Psoas muscle (tissue), 8 donors: ENCODE measurements around the gene PDE8B. TPM values are rescaled to one million over a fixed set of nuclear protein-coding genes. Genes with fewer than 3 reads are reported as not detected.

Experiments
- ATAC-seq, 4 donors: fragments of 200-7000 bp; cut with Tn5 transposase; one replicate each; pipeline ENCODE4 v1.9.1; 2020; ENCODE audit warnings: moderate library complexity in 3 of 4, mild to moderate bottlenecking in 2 of 4
- DNase-seq, 2 donors: peaks; one replicate each; pipeline ENCODE4 v3.0.0-alpha.2; 2020
- H3K27ac ChIP-seq: fragments of 200-600 bp; one replicate; pipeline ENCODE4 v1.8.0; 2022
- H3K27me3 ChIP-seq, 3 donors: fragments of 200-600 bp in 1 of 3; one replicate each; pipeline versions ENCODE4 v1.6.1 to v1.8.0; 2013 to 2022; ENCODE audit warnings: low read length in 2 of 3, mild to moderate bottlenecking in 2 of 3, moderate library complexity in 1 of 3; ENCODE audit not compliant: insufficient read depth in 3 of 3
- H3K36me3 ChIP-seq, 2 donors: fragments of 200-600 bp in 1 of 2; one replicate each; pipeline versions ENCODE4 v1.6.1 to v1.8.0; 2013 to 2022; ENCODE audit warnings: low read depth in 1 of 2, mild to moderate bottlenecking in 1 of 2, moderate library complexity in 1 of 2; ENCODE audit not compliant: insufficient read depth in 1 of 2
- H3K4me1 ChIP-seq: fragments of 200-600 bp; one replicate; pipeline ENCODE4 v1.8.0; 2022
- H3K4me3 ChIP-seq: fragments of 200-600 bp; one replicate; pipeline ENCODE4 v1.8.0; 2022; ENCODE audit warnings: mild to moderate bottlenecking
- H3K9me3 ChIP-seq: fragments of 200-600 bp; one replicate; pipeline ENCODE4 v1.8.0; 2022
- CTCF ChIP-seq: fragments of 200-600 bp; IDR thresholded peaks from one replicate; pipeline ENCODE4 v1.8.0; 2022; ENCODE audit warnings: antibody characterized with exemption
- WGBS, 3 donors: extraction: QIAGEN DNeasy Blood & Tissue Kit; methylation state at CpG; one replicate each; pipeline versions ENCODE4 v1.1.6 to v1.1.7; 2013; 5-methylcytosine and 5-hydroxymethylcytosine counted together
- intact Hi-C, 2 donors: fragments of 100-400 bp; cut with DNase I; formaldehyde crosslinking; loops; one replicate each; pipeline versions ENCODE4 v1.11.0 to v1.14.2; 2022
- polyA plus RNA-seq, 3 donors: library from polyadenylated mRNA; stranded (reverse); fragments of 200-250 nt; gene quantifications; one replicate each; pipeline ENCODE4 v1.2.3, GENCODE V29; 2013
- total RNA-seq, 4 donors: library from RNA; stranded (reverse); fragmentation: NEBNext Ultra II Directional in 2 of 4; extraction: Animal tissue kit (Norgen Biotek cat#: 25700) in 2 of 4; gene quantifications; one replicate each; pipeline versions ENCODE4 v1.2.1 to v1.2.4, GENCODE V29; 2021 to 2023
- donor health status: healthy with polysubstance abuse.
- donor health status: DM: no; HTN: no; CAD: no; lungs with moderate emphysema.
- donor health status: Bipolar disorder and iron deficiency.
- donor health status: healthy.
- donor health status: DM: yes; HTN: yes; CAD: no.
- donor health status: DM: no; HTN: no; CAD: no.
- donor health status: DM: no; HTN: no; CAD: no.
- donor health status: DM: yes; HTN: yes; CAD: no.

The PDE8B gene
- total and polyA plus RNA-seq, 7 donors = 0.12 to 2.9 (median 0.46) TPM

GRCh38 chr5:77326986-77327734 lies 116.7 kb downstream of the PDE8B start:
- WGBS, 3 donors = 75 to 85% (median 76%) methylated on average over 5 of the region's 5 CpGs

DNA sequence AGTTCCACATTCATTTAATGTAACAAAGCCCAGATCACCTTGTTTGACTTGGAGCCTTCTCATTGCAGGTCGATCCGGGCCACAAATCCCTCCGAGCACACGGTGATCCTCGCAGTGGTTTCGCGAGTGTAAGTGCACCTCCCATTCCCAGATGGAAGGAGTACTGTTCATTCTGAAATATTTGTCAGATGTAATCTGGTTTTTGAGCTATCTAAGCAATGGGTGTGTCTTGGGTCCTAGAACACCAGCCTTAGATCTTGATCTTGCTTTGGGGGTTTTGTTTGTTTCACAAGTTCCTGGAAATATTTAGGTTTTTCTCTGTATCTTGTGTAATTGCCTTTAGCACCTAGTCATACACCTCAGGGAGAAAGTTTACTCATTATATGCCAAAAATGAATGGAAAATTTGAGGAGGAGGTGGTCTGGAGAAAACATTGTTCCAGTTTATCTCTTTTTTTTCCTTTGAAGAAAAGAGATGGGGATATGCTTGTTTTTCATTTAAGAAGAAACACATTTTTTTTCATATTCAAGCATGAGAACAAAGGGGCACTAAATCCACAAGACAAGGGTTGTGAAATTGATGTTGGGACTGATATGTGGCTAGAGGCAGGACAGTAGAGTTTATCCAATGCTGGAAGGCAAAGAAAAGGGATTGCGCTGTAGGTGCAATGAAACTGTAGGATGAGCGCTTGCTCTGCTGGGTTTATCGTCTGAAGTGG lies 118.6 kb downstream of the PDE8B start:
- Histone ChIP-seq H3K4me3 (no peak overlapping the region), H3K9me3 (no peaks in the 10 kb centered on the region), H3K4me1 (no peaks in the 10 kb centered on the region), H3K27ac (no peak overlapping the region), H3K36me3 (no peaks in the 10 kb centered on the region), H3K27me3 (no peaks in the 10 kb centered on the region)
- DNase-seq (no peak), ATAC-seq (no peak)
- WGBS, 3 donors = 82 to 84% (median 82%) methylated on average over 10 of the region's 10 CpGs
- intact Hi-C loops = no loop called here
- TF ChIP-seq CTCF = no peak

More at GRCh38 chr5:77326986-77327734, 116.7 kb downstream of the PDE8B start:
- Histone ChIP-seq H3K4me3 (no peak overlapping the region), H3K27me3 (peaks cover 0 to 2% (median 0%) of the 10 kb centered on the region in 3 donors), H3K27ac (no peak overlapping the region), H3K36me3 (no peaks in the 10 kb centered on the region), H3K4me1 (no peaks in the 10 kb centered on the region), H3K9me3 (no peaks in the 10 kb centered on the region)
- no peak for TF ChIP-seq CTCF
- intact Hi-C loops = no loop called here
- ATAC-seq (no peak), DNase-seq (no peak)

- Histone ChIP-seq H3K4me3 (no peak overlapping the region), H3K27me3 (no peaks in the 10 kb centered on the region), H3K36me3 (no peaks in the 10 kb centered on the region), H3K4me1 (no peaks in the 10 kb centered on the region), H3K27ac (no peak overlapping the region), H3K9me3 (no peaks in the 10 kb centered on the region)
- no peak for TF ChIP-seq CTCF
- intact Hi-C loops = no loop called here
- no peak for DNase-seq
- no peak for ATAC-seq
- WGBS, 3 donors = 57 to 68% (median 59%) methylated on average over 3 of the region's 3 CpGs
Measured at GRCh38 chr5:77329664-77330430, 119.4 kb downstream of the PDE8B start.

DNA sequence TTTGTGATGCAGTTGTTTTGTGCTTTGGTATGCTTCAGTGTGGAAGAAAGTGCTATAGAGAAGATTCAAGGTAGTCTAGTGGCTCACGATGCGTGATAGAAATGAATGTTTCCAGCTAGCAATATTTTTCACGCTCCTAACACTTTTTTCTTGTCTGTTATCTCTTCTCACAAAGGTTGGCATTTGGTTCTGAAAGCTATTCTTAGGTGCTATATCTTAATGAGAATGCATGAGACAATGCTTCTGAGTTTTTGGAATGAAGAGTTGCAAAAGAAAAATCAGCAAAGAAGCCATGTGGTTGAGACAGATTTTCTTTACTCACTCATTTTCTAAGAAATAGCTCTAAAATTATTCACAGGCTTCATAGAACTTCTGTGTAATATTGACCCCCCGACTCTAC lies 122.6 kb downstream of the PDE8B start:
- ATAC-seq (no peak), DNase-seq (no peak)
- H3K27me3 ChIP-seq = no peaks in the 10 kb centered on the region
- H3K9me3 ChIP-seq = no peaks in the 10 kb centered on the region
- no peaks in the 10 kb centered on the region for H3K36me3 ChIP-seq
- no peak overlapping the region for H3K27ac ChIP-seq
- no peak overlapping the region for H3K4me3 ChIP-seq
- WGBS, 3 donors = 91 to 94% (median 94%) methylated on average over 4 of the region's 4 CpGs
- TF ChIP-seq CTCF = no peak
- H3K4me1 ChIP-seq = no peaks in the 10 kb centered on the region
- intact Hi-C loops = no loop called here
